ENCODE measurements around the gene GMPR2.

GRCh38 chr14:24268225-24268624, 35.5 kb downstream of the GMPR2 start:
- TF ChIP-seq, protein P1, sequence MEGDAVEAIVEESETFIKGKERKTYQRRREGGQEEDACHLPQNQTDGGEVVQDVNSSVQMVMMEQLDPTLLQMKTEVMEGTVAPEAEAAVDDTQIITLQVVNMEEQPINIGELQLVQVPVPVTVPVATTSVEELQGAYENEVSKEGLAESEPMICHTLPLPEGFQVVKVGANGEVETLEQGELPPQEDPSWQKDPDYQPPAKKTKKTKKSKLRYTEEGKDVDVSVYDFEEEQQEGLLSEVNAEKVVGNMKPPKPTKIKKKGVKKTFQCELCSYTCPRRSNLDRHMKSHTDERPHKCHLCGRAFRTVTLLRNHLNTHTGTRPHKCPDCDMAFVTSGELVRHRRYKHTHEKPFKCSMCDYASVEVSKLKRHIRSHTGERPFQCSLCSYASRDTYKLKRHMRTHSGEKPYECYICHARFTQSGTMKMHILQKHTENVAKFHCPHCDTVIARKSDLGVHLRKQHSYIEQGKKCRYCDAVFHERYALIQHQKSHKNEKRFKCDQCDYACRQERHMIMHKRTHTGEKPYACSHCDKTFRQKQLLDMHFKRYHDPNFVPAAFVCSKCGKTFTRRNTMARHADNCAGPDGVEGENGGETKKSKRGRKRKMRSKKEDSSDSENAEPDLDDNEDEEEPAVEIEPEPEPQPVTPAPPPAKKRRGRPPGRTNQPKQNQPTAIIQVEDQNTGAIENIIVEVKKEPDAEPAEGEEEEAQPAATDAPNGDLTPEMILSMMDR (IDR thresholded peaks at IDR 0.05): no peak
- TF ChIP-seq POLR2AphosphoS5 (IDR thresholded peaks at IDR 0.05; ENCODE audit: insufficient read depth in 1 of 2, low read depth in 1 of 2): no peak
